Upper lobe of right lung (tissue), 1 donor: ENCODE measurements around the gene MAN1A1. TPM values are rescaled to one million over a fixed set of nuclear protein-coding genes. Genes with fewer than 3 reads are reported as not detected.

ENCODE experiments used
- ATAC-seq: fragments of 200-7000 bp; cut with Tn5 transposase; one replicate; pipeline ENCODE4 v1.9.1; 2020; ENCODE audit warnings: mild to moderate bottlenecking, moderate library complexity
- DNase-seq: peaks from one replicate; pipeline ENCODE4 v3.0.0-alpha.2; 2020
- H3K27ac ChIP-seq: fragments of 200-600 bp; one replicate; pipeline ENCODE4 v1.8.0; 2022
- H3K27me3 ChIP-seq: fragments of 200-600 bp; one replicate; pipeline ENCODE4 v1.8.0; 2022; ENCODE audit warnings: mild to moderate bottlenecking
- H3K36me3 ChIP-seq: fragments of 200-600 bp; one replicate; pipeline ENCODE4 v1.8.0; 2022
- H3K4me1 ChIP-seq: fragments of 200-600 bp; one replicate; pipeline ENCODE4 v1.8.0; 2022
- H3K4me3 ChIP-seq: fragments of 200-600 bp; one replicate; pipeline ENCODE4 v1.8.0; 2022; ENCODE audit warnings: mild to moderate bottlenecking
- H3K9me3 ChIP-seq: fragments of 200-600 bp; one replicate; pipeline ENCODE4 v1.8.0; 2022
- CTCF ChIP-seq: fragments of 200-600 bp; IDR thresholded peaks from one replicate; pipeline ENCODE4 v1.8.0; 2022; ENCODE audit warnings: antibody characterized with exemption
- intact Hi-C: fragments of 100-400 bp; cut with DNase I; formaldehyde crosslinking; loops from one replicate; pipeline ENCODE4 v1.11.0; 2022
- total RNA-seq: library from RNA; stranded (reverse); fragmentation: NEBNext Ultra II Directional; extraction: Animal tissue kit (Norgen Biotek cat#: 25700); gene quantifications from one replicate; pipeline ENCODE4 v1.2.1, GENCODE V29; 2021
- donor health status: DM: no; HTN: yes; CAD: no; lungs with severe emphysema.

Gene MAN1A1
- total RNA-seq, 1 donor from 2014 or later: 74.0 TPM

DNA sequence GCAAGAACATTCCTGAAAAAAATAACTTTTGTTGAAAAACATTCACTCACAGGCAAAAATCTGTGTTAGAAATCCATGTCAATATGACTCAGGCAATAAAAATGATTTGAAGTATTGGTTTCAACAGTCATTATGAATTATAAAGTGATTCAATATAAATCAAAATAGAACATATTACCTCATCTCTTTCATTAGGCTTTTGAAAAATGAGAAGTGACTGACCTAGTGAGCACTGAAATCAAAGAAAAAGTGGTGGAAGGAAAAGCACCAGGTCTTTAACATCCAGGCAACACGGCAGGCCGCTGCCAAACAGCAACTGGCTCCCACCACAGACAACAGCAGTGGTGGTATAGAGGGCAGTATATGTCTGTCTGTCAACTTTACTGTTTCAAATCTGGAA lies 68.9 kb downstream of the MAN1A1 start:
- TF ChIP-seq CTCF: no peak
- Histone ChIP-seq H3K27me3 (no peaks in the 10 kb centered on the region), H3K9me3 (no peaks in the 10 kb centered on the region), H3K4me3 (no peak overlapping the region), H3K27ac (no peak overlapping the region), H3K36me3 (no peaks in the 10 kb centered on the region), H3K4me1 (no peaks in the 10 kb centered on the region)
- ATAC-seq: no peak
- intact Hi-C loops: no loop called here
- DNase-seq: no peak

DNA sequence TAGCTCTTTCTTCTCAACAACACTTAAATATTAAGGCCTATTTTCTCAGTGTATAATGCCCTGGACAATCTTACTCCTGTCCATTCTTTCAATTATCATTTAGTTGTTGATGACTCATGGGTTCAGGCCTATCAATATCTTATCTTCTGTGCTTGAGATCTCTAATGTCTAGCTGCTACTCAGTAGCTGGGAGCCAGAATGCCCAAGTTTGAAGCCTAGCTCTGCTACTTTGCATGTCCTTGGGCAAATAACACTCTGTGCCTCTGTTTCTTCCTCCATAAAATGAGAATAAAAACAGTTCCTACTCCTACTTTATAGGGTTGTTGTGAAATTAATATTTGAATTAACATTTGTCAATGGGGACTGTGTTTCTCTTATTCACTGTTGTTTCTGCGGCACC lies 69.5 kb downstream of the MAN1A1 start:
- intact Hi-C loops: no loop called here
- TF ChIP-seq CTCF: no peak
- H3K4me3 ChIP-seq: no peak overlapping the region

DNA sequence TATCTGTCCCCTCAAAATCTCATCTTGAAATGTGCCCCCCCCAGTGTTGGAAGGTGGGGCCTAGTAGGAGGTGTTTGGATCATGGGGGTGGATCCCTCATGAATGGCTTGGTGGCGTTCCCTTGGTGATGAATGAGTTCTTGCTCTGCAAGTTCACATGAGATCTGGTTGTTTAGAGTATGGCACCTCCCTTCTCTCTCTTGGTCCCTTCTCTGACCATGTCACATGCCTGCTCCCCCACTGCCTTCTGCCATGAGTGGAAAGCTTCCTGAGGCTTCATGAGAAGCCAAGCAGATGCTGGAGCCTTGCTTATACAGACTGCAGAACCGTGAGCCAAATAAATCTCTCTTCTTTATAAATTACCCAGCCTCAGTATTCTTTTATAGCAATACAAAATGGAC lies 70.9 kb downstream of the MAN1A1 start:
- H3K36me3 ChIP-seq: no peaks in the 10 kb centered on the region
- intact Hi-C loops: no loop called here

More for the DNA sequence above, 69.5 kb downstream of the MAN1A1 start:
- Histone ChIP-seq H3K9me3 (no peaks in the 10 kb centered on the region), H3K36me3 (no peaks in the 10 kb centered on the region), H3K4me1 (no peaks in the 10 kb centered on the region), H3K27me3 (no peaks in the 10 kb centered on the region), H3K27ac (no peak overlapping the region)
- ATAC-seq (no peak), DNase-seq (no peak)

DNA sequence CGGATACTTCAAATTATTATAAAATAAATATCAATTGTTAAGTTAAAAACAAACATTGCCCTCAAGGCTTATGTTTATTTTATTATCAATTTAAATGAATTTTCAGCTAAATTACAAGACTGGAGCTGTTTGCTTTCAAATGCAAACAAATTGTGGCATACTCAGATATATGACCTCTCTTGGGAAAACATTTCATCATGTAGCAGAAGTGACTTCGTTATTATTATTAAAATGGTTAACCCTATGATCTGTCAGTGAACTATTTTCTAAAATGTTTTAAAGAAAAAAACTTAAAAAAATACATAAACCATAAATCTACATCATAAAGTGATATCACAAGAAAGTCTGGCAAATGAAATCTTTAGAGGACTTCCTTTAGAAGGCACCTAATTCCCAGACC lies 72.5 kb downstream of the MAN1A1 start:
- no peak overlapping the region for H3K4me3 ChIP-seq
- no peak for DNase-seq
- H3K36me3 ChIP-seq: no peaks in the 10 kb centered on the region
- intact Hi-C loops: no loop called here
- H3K27ac ChIP-seq: no peak overlapping the region
- H3K27me3 ChIP-seq: no peaks in the 10 kb centered on the region
- ATAC-seq: no peak
- no peaks in the 10 kb centered on the region for H3K9me3 ChIP-seq
- no peak for TF ChIP-seq CTCF
- H3K4me1 ChIP-seq: no peaks in the 10 kb centered on the region

More for the DNA sequence above, 70.9 kb downstream of the MAN1A1 start:
- ATAC-seq (no peak), DNase-seq (no peak)
- TF ChIP-seq CTCF: no peak
- no peaks in the 10 kb centered on the region for H3K9me3 ChIP-seq
- H3K4me3 ChIP-seq: no peak overlapping the region
- no peak overlapping the region for H3K27ac ChIP-seq
- no peaks in the 10 kb centered on the region for H3K4me1 ChIP-seq
- no peaks in the 10 kb centered on the region for H3K27me3 ChIP-seq

DNA sequence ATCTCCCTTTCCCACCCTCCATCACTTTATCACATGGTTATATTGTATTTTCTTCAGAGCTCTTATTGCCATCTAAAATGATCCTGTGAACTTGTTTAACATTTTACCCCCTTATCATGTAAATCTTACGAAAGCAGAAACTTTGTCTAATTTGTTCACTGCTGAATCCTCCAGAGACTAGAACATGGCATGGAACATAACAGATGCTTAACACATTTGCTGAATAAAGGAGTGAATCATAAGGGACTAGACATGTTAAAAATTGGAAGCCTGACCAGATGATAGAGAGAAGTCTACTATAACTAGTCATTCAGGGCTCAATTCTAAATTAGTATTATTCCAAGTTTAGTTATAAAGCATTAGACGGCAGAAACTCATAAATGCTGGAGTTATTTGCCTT lies 73.3 kb downstream of the MAN1A1 start:
- Histone ChIP-seq H3K4me1 (no peaks in the 10 kb centered on the region), H3K9me3 (no peaks in the 10 kb centered on the region), H3K27me3 (no peaks in the 10 kb centered on the region), H3K27ac (no peak overlapping the region), H3K4me3 (no peak overlapping the region), H3K36me3 (no peaks in the 10 kb centered on the region)
- ATAC-seq (no peak), DNase-seq (no peak)
- TF ChIP-seq CTCF: no peak
- intact Hi-C loops: no loop called here

- no peak overlapping the region for H3K27ac ChIP-seq
- no peaks in the 10 kb centered on the region for H3K4me1 ChIP-seq
- ATAC-seq: no peak
- no peak for DNase-seq
- no peaks in the 10 kb centered on the region for H3K36me3 ChIP-seq
- no peak for TF ChIP-seq CTCF
- no peaks in the 10 kb centered on the region for H3K9me3 ChIP-seq
- no peak overlapping the region for H3K4me3 ChIP-seq
- H3K27me3 ChIP-seq: no peaks in the 10 kb centered on the region
- intact Hi-C loops: no loop called here
Measured at GRCh38 chr6:119274197-119274595, 75.4 kb downstream of the MAN1A1 start.
